GM06990 (cell line): ENCODE measurements around the gene MGAT5B.
"Not testable (repeated sequence)": the region's sequence is repeated elsewhere in the genome, so short reads cannot be mapped to it uniquely, and the experiment has no call there.

Experiments used
- DNase-seq: peaks from one replicate; pipeline ENCODE4 v3.0.0-alpha.2; 2011; ENCODE audit not compliant: insufficient read length; ENCODE audit errors: extremely low read depth
- H3K27me3 ChIP-seq: replicated peaks from 2 replicates; pipeline ENCODE4 v1.6.0; 2011; ENCODE audit warnings: low read length; ENCODE audit not compliant: control insufficient read depth, insufficient read depth
- H3K36me3 ChIP-seq: 2 replicates; pipeline ENCODE4 v1.5.1; 2011; ENCODE audit warnings: low read length; ENCODE audit not compliant: control insufficient read depth, insufficient read depth
- H3K4me3 ChIP-seq: replicated peaks from 2 replicates; pipeline ENCODE4 v1.5.1; 2011; ENCODE audit warnings: low read depth, mild to moderate bottlenecking, control low read depth, low read length
- CTCF ChIP-seq: IDR thresholded peaks from 2 replicates; pipeline ENCODE4 v1.5.1; 2011; ENCODE audit warnings: low read length, control low read depth, mild to moderate bottlenecking, inconsistent platforms; ENCODE audit not compliant: insufficient read depth, poor library complexity, severe bottlenecking

The MGAT5B gene

GRCh38 chr17:76834870-76835269, 33.3 kb upstream of the MGAT5B start:
- no peaks in the 10 kb centered on the region for H3K36me3 ChIP-seq
- no peak for DNase-seq
- TF ChIP-seq CTCF: no peak
- H3K4me3 ChIP-seq: no peak overlapping the region
- peaks cover 1% of the 10 kb centered on the region; the same call in 1 of the 2 replicates for H3K27me3 ChIP-seq

DNA sequence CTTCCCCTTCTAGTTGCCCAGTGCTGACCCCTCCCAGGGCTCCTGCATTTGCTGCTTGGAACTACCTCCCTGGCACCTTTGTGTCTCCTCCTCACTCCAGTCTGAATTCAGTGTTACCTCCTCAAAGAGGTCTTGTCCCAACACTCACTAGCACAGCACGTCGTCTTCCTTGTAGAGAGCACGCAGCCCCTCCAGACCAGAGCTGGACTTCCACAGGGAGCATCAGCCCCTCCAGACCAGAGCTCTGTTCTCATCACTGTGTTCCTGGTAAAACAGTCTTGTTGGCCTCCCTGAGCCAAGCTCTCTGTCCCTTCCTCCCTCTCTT, 27.8 kb upstream of the MGAT5B start:
- H3K4me3 ChIP-seq: no peak overlapping the region
- no peak for DNase-seq
- peaks cover 5% of the 10 kb centered on the region; the same call in 1 of the 2 replicates for H3K27me3 ChIP-seq
- H3K36me3 ChIP-seq: no peaks in the 10 kb centered on the region
- TF ChIP-seq CTCF: no peak

- no peak for DNase-seq
- no peak overlapping the region for H3K4me3 ChIP-seq
- peaks cover 5% of the 10 kb centered on the region for H3K27me3 ChIP-seq
- no peak for TF ChIP-seq CTCF
- no peaks in the 10 kb centered on the region for H3K36me3 ChIP-seq
These were observed 27.1 kb upstream of the MGAT5B start for GRCh38 chr17:76840884-76841775.

- no peaks in the 10 kb centered on the region for H3K36me3 ChIP-seq
- no peak for TF ChIP-seq CTCF
- no peak overlapping the region for H3K4me3 ChIP-seq
- H3K27me3 ChIP-seq: peaks cover 5% of the 10 kb centered on the region
- DNase-seq: no peak
These were observed 26.3 kb upstream of the MGAT5B start for GRCh38 chr17:76841776-76842405.

- H3K4me3 ChIP-seq, H3K36me3 ChIP-seq, DNase-seq, H3K27me3 ChIP-seq: not testable (repeated sequence)
These were observed 25.1 kb upstream of the MGAT5B start for GRCh38 chr17:76843068-76843467.

GRCh38 chr17:76843703-76844484, 24.3 kb upstream of the MGAT5B start:
- Histone ChIP-seq H3K27me3 (peaks cover 5% of the 10 kb centered on the region), H3K4me3 (no peak overlapping the region), H3K36me3 (no peaks in the 10 kb centered on the region)
- peak; percentile 27 for DNase-seq
- no peak for TF ChIP-seq CTCF
